AG10803 (cell line): ENCODE measurements around the gene ZNF607.
"Not testable (repeated sequence)": the region's sequence is repeated elsewhere in the genome, so short reads cannot be mapped to it uniquely, and the experiment has no call there.

Source experiments
- DNase-seq: peaks from one replicate; pipeline ENCODE4 v3.0.0; 2010; ENCODE audit warnings: low read depth
- H3K4me3 ChIP-seq: 2 replicates; pipeline ENCODE4 v1.5.1; 2011; ENCODE audit warnings: mild to moderate bottlenecking, low read length, control low read depth
- CTCF ChIP-seq: conservative IDR thresholded peaks from 2 replicates; pipeline ENCODE4 v1.5.1; 2011; ENCODE audit warnings: mild to moderate bottlenecking, low read length, control low read depth, inconsistent platforms

The ZNF607 gene

GRCh38 chr19:37691881-37692504, 27.6 kb downstream of the ZNF607 start:
- DNase-seq, result peak; percentile 76
- no peak for TF ChIP-seq CTCF
- peak overlapping the region; percentile 76 for H3K4me3 ChIP-seq

GRCh38 chr19:37683520-37683919, 36.0 kb downstream of the ZNF607 start:
- no peak for DNase-seq
- no peak overlapping the region for H3K4me3 ChIP-seq
- TF ChIP-seq CTCF, result no peak

- DNase-seq, result no peak
- no peak for TF ChIP-seq CTCF
- no peak overlapping the region for H3K4me3 ChIP-seq
Observed at GRCh38 chr19:37669450-37669914, 50.1 kb downstream of the ZNF607 start.

- DNase-seq, H3K4me3 ChIP-seq: not testable (repeated sequence)
Observed at GRCh38 chr19:37657157-37657556, 62.4 kb downstream of the ZNF607 start.

- TF ChIP-seq CTCF, result no peak
- H3K4me3 ChIP-seq, result peak overlapping the region; percentile 79
- peak; percentile 76 for DNase-seq
Observed at GRCh38 chr19:37655689-37656371, 63.7 kb downstream of the ZNF607 start.

- peak within 1 kb of the TSS; percentile 79 for H3K4me3 ChIP-seq
- peak; percentile 86 for DNase-seq
- no peak for TF ChIP-seq CTCF
Observed at GRCh38 chr19:37655301-37655688, 64.3 kb downstream of the ZNF607 start, which contains the start of gene ZFP30. Gene ZFP30 (minus strand): TSS chr19:37655465. CDS start chr19:37647822, 7,643 bp downstream.

- no peak for TF ChIP-seq CTCF
- peak overlapping the region; percentile 79 for H3K4me3 ChIP-seq
- peak; percentile 21 for DNase-seq
Observed at GRCh38 chr19:37654629-37655300, 64.8 kb downstream of the ZNF607 start.
